Measurements from ENCODE around the gene GTF3C6. TPM values are rescaled to one million over a fixed set of nuclear protein-coding genes. Genes with fewer than 3 reads are reported as not detected.
A peak's percentile ranks its signal among the peaks of the same experiment; 100 is the strongest.

Gene GTF3C6
- total and polyA plus RNA-seq, 2 of the 13 experiments (the other 11 are each of a cell fraction or from before 2014, with no cell fraction given): 21.6 to 160 TPM

GRCh38 chr6:110951986-110952794 is 6.3 kb upstream of the GTF3C6 start (continued):
- TF ChIP-seq HBP1 (CRISPR knock-in tag; IDR thresholded peaks at IDR 0.05; ENCODE audit: low read depth) (no peak), PTBP1 (IDR thresholded peaks at IDR 0.05; ENCODE audit: low read depth, low read length, poor library complexity, severe bottlenecking) (no peak), DDIT3 (CRISPR knock-in tag; IDR thresholded peaks at IDR 0.05) (0 out of 2 replicates have a peak, but pooled peaks have one; percentile 84), KMT2B (CRISPR knock-in tag; IDR thresholded peaks at IDR 0.05) (peak; percentile 57; the same call in 1 of the 2 replicates), THAP11 (CRISPR knock-in tag; IDR thresholded peaks at IDR 0.05) (peak; percentile 70), YEATS2 (CRISPR knock-in tag; IDR thresholded peaks at IDR 0.05; ENCODE audit: borderline replicate concordance) (peak; percentile 78; the same call in 1 of the 2 replicates), ZNF530 (CRISPR knock-in tag; IDR thresholded peaks at IDR 0.05; ENCODE audit: low read depth) (no peak), ZFP82 (CRISPR knock-in tag; IDR thresholded peaks at IDR 0.05; ENCODE audit: borderline replicate concordance) (no peak), TRIM22 (IDR thresholded peaks at IDR 0.05) (no peak), ARHGAP35 (CRISPR knock-in tag; IDR thresholded peaks at IDR 0.05; ENCODE audit: borderline replicate concordance) (no peak), RXRB (CRISPR knock-in tag; IDR thresholded peaks at IDR 0.05; ENCODE audit: borderline replicate concordance) (peak; percentile 84), ZNF672 (CRISPR knock-in tag; IDR thresholded peaks at IDR 0.05) (no peak), STAT5B (CRISPR knock-in tag; IDR thresholded peaks at IDR 0.05) (no peak), ERF (CRISPR knock-in tag; IDR thresholded peaks at IDR 0.05) (peak; percentile 87), ZNF281 (CRISPR knock-in tag; IDR thresholded peaks at IDR 0.05; ENCODE audit: borderline replicate concordance) (no peak), ZNF343 (CRISPR knock-in tag; IDR thresholded peaks at IDR 0.05) (no peak), ZNF263 (CRISPR knock-in tag; IDR thresholded peaks at IDR 0.05) (peak; percentile 20; the same call in 1 of the 2 replicates), MNT (IDR thresholded peaks at IDR 0.05) (no peak), ZBTB1 (CRISPR knock-in tag; IDR thresholded peaks at IDR 0.05; ENCODE audit: borderline replicate concordance) (no peak), ZGPAT (CRISPR knock-in tag; IDR thresholded peaks at IDR 0.05) (peak; percentile 90)
